ENCODE measurements around the gene SMOC2. TPM values are rescaled to one million over a fixed set of nuclear protein-coding genes. Genes with fewer than 3 reads are reported as not detected.

Gene SMOC2
- total RNA-seq, 1 donor from 2014 or later = 0.53 TPM

- Histone ChIP-seq H3K4me3 (ENCODE audit: low read depth, low read length) (no peak overlapping the region), H3K27me3 (ENCODE audit: control insufficient read depth, insufficient read depth, low read length) (no peaks in the 10 kb centered on the region), H3K36me3 (ENCODE audit: control insufficient read depth, insufficient read depth, low read length) (no peaks in the 10 kb centered on the region)
- FAIRE-seq (no peak), DNase-seq (ENCODE audit: low read depth) (no peak)
- TF ChIP-seq CTCF (IDR thresholded peaks at IDR 0.05; ENCODE audit: insufficient read depth, low read length, severe bottlenecking) = no peak
Measured at GRCh38 chr6:168600381-168600780, 159.4 kb downstream of the SMOC2 start.

GRCh38 chr6:168601111-168601510 lies 160.1 kb downstream of the SMOC2 start:
- FAIRE-seq (no peak), DNase-seq (ENCODE audit: low read depth) (no peak)
- no peaks in the 10 kb centered on the region for H3K27me3 ChIP-seq (ENCODE audit: control insufficient read depth, insufficient read depth, low read length)
- H3K4me3 ChIP-seq (ENCODE audit: low read depth, low read length) = no peak overlapping the region
- H3K36me3 ChIP-seq (ENCODE audit: control insufficient read depth, insufficient read depth, low read length) = no peaks in the 10 kb centered on the region
- TF ChIP-seq CTCF (IDR thresholded peaks at IDR 0.05; ENCODE audit: insufficient read depth, low read length, severe bottlenecking) = no peak

- no peak for TF ChIP-seq CTCF (IDR thresholded peaks at IDR 0.05; ENCODE audit: insufficient read depth, low read length, severe bottlenecking)
- FAIRE-seq = no peak
- Histone ChIP-seq H3K4me3 (ENCODE audit: low read depth, low read length) (no peak overlapping the region), H3K36me3 (ENCODE audit: control insufficient read depth, insufficient read depth, low read length) (no peaks in the 10 kb centered on the region), H3K27me3 (ENCODE audit: control insufficient read depth, insufficient read depth, low read length) (no peaks in the 10 kb centered on the region)
- DNase-seq (ENCODE audit: low read depth) = no peak
Measured at GRCh38 chr6:168601546-168601945, 160.6 kb downstream of the SMOC2 start.

- Histone ChIP-seq H3K27me3 (ENCODE audit: control insufficient read depth, insufficient read depth, low read length) (no peaks in the 10 kb centered on the region), H3K36me3 (ENCODE audit: control insufficient read depth, insufficient read depth, low read length) (no peaks in the 10 kb centered on the region), H3K4me3 (ENCODE audit: low read depth, low read length) (no peak overlapping the region)
- no peak for DNase-seq (ENCODE audit: low read depth)
- no peak for FAIRE-seq
- TF ChIP-seq CTCF (IDR thresholded peaks at IDR 0.05; ENCODE audit: insufficient read depth, low read length, severe bottlenecking) = no peak
Measured at GRCh38 chr6:168602576-168602975, 161.6 kb downstream of the SMOC2 start.

- no peak for DNase-seq (ENCODE audit: low read depth)
- TF ChIP-seq CTCF (IDR thresholded peaks at IDR 0.05; ENCODE audit: insufficient read depth, low read length, severe bottlenecking) = no peak
- no peaks in the 10 kb centered on the region for H3K36me3 ChIP-seq (ENCODE audit: control insufficient read depth, insufficient read depth, low read length)
- H3K27me3 ChIP-seq (ENCODE audit: control insufficient read depth, insufficient read depth, low read length) = no peaks in the 10 kb centered on the region
- no peak overlapping the region for H3K4me3 ChIP-seq (ENCODE audit: low read depth, low read length)
- FAIRE-seq = no peak
Measured at GRCh38 chr6:168603234-168603633, 162.2 kb downstream of the SMOC2 start.

GRCh38 chr6:168605964-168606363 lies 165.0 kb downstream of the SMOC2 start:
- no peak for FAIRE-seq
- Histone ChIP-seq H3K27me3 (ENCODE audit: control insufficient read depth, insufficient read depth, low read length) (no peaks in the 10 kb centered on the region), H3K4me3 (ENCODE audit: low read depth, low read length) (no peak overlapping the region), H3K36me3 (ENCODE audit: control insufficient read depth, insufficient read depth, low read length) (no peaks in the 10 kb centered on the region)
- peak; percentile 38 for DNase-seq (ENCODE audit: low read depth)
- TF ChIP-seq CTCF (IDR thresholded peaks at IDR 0.05; ENCODE audit: insufficient read depth, low read length, severe bottlenecking) = peak; percentile 1
